Loucy (cell line): Measurements from ENCODE around the gene CABP7.
A peak's percentile ranks its signal among the peaks of the same experiment; 100 is the strongest.

Experiments used
- H2AFZ ChIP-seq: fragments of 200-600 bp; sonication (generic); 2 replicates; pipeline ENCODE4 v1.6.0; 2016; ENCODE audit warnings: antibody characterized with exemption, mild to moderate bottlenecking, low read length, moderate library complexity
- H3F3A ChIP-seq: fragments of 200-600 bp; 2 replicates; pipeline ENCODE4 v1.6.0; 2016; ENCODE audit warnings: antibody characterized with exemption, low read depth, mild to moderate bottlenecking
- H3K27me3 ChIP-seq: fragments of 200-600 bp; sonication (generic); 2 replicates; pipeline ENCODE4 v1.6.1; 2014; ENCODE audit warnings: low read length, mild to moderate bottlenecking; ENCODE audit not compliant: insufficient read depth, poor library complexity, severe bottlenecking
- H3K36me3 ChIP-seq: fragments of 200-600 bp; sonication (generic); 2 replicates; pipeline ENCODE4 v1.6.1; 2016; ENCODE audit warnings: low read length; ENCODE audit not compliant: insufficient read depth
- H3K4me1 ChIP-seq: fragments of 200-600 bp; sonication (generic); 2 replicates; pipeline ENCODE4 v1.5.1; 2014; ENCODE audit warnings: low read length, mild to moderate bottlenecking; ENCODE audit not compliant: insufficient read depth, poor library complexity, severe bottlenecking
- H3K4me2 ChIP-seq: fragments of 200-600 bp; sonication (generic); 2 replicates; pipeline ENCODE4 v1.6.0; 2014; ENCODE audit warnings: antibody characterized with exemption, low read length, low read depth, mild to moderate bottlenecking; ENCODE audit not compliant: poor library complexity, severe bottlenecking
- H3K4me3 ChIP-seq: fragments of 200-600 bp; sonication (generic); 2 replicates; pipeline ENCODE4 v1.5.1; 2014; ENCODE audit warnings: low read length, mild to moderate bottlenecking, mixed read lengths; ENCODE audit not compliant: poor library complexity, severe bottlenecking
- H3K79me2 ChIP-seq: fragments of 200-600 bp; sonication (generic); 2 replicates; pipeline ENCODE4 v1.6.1; 2014; ENCODE audit warnings: low read length; ENCODE audit not compliant: insufficient read depth
- H3K9ac ChIP-seq: fragments of 200-600 bp; sonication (generic); 2 replicates; pipeline ENCODE4 v1.6.0; 2014; ENCODE audit warnings: mild to moderate bottlenecking, low read depth, low read length, moderate library complexity; ENCODE audit not compliant: poor library complexity, severe bottlenecking
- H3K9me2 ChIP-seq: fragments of 200-600 bp; sonication (generic); replicated peaks from 2 replicates; pipeline ENCODE4 v1.6.1; 2016; ENCODE audit warnings: low read depth, low read length, mixed read lengths
- H3K9me3 ChIP-seq: fragments of 200-600 bp; sonication (generic); 2 replicates; pipeline ENCODE4 v1.6.1; 2014; ENCODE audit warnings: mild to moderate bottlenecking, antibody characterized with exemption, low read length, low read depth; ENCODE audit not compliant: insufficient read depth
- H4K20me1 ChIP-seq: fragments of 200-600 bp; sonication (generic); 2 replicates; pipeline ENCODE4 v1.6.0; 2014; ENCODE audit warnings: antibody characterized with exemption, low read length, mild to moderate bottlenecking; ENCODE audit not compliant: insufficient read depth, poor library complexity, severe bottlenecking
- CTCF ChIP-seq: fragments of 200-600 bp; sonication (generic); conservative IDR thresholded peaks from 2 replicates; pipeline ENCODE4 v1.5.1; 2014; ENCODE audit warnings: mild to moderate bottlenecking, antibody characterized with exemption, low read length
- EZH2phosphoT487 ChIP-seq: fragments of 200-600 bp; IDR thresholded peaks from 2 replicates; pipeline ENCODE4 v1.6.1; 2018; ENCODE audit warnings: antibody characterized with exemption, mild to moderate bottlenecking, moderate library complexity, borderline replicate concordance

Gene CABP7

GRCh38 chr22:29701155-29701999 is 18.4 kb upstream of the CABP7 start:
- H3K9me3 ChIP-seq = no peaks in the 10 kb centered on the region
- 0 out of 2 replicates have a peak, but pooled peaks have one; percentile 16 for TF ChIP-seq CTCF
- no peak for TF ChIP-seq EZH2phosphoT487
- H3K79me2 ChIP-seq = no peaks in the 10 kb centered on the region
- H4K20me1 ChIP-seq = no peaks in the 10 kb centered on the region
- no peak overlapping the region for H3K4me2 ChIP-seq
- no peaks in the 10 kb centered on the region for H3K4me1 ChIP-seq
- H2AFZ ChIP-seq = no peak overlapping the region
- no peaks in the 10 kb centered on the region for H3F3A ChIP-seq
- no peaks in the 10 kb centered on the region for H3K9me2 ChIP-seq
- no peak overlapping the region for H3K9ac ChIP-seq
- H3K4me3 ChIP-seq = no peak overlapping the region
- H3K27me3 ChIP-seq = no peaks in the 10 kb centered on the region
- H3K36me3 ChIP-seq = peaks cover 13% of the 10 kb centered on the region; the same call in 1 of the 2 replicates

GRCh38 chr22:29702000-29702930 is 17.5 kb upstream of the CABP7 start:
- no peaks in the 10 kb centered on the region for H3K9me2 ChIP-seq
- no peaks in the 10 kb centered on the region for H3F3A ChIP-seq
- peaks cover 9% of the 10 kb centered on the region; the same call in 1 of the 2 replicates for H3K36me3 ChIP-seq
- H3K4me2 ChIP-seq = no peak overlapping the region
- no peaks in the 10 kb centered on the region for H3K79me2 ChIP-seq
- no peaks in the 10 kb centered on the region for H3K27me3 ChIP-seq
- H3K4me1 ChIP-seq = no peaks in the 10 kb centered on the region
- H3K4me3 ChIP-seq = no peak overlapping the region
- H3K9ac ChIP-seq = no peak overlapping the region
- no peaks in the 10 kb centered on the region for H4K20me1 ChIP-seq
- no peak overlapping the region for H2AFZ ChIP-seq
- TF ChIP-seq EZH2phosphoT487 = no peak
- no peak for TF ChIP-seq CTCF
- no peaks in the 10 kb centered on the region for H3K9me3 ChIP-seq

DNA sequence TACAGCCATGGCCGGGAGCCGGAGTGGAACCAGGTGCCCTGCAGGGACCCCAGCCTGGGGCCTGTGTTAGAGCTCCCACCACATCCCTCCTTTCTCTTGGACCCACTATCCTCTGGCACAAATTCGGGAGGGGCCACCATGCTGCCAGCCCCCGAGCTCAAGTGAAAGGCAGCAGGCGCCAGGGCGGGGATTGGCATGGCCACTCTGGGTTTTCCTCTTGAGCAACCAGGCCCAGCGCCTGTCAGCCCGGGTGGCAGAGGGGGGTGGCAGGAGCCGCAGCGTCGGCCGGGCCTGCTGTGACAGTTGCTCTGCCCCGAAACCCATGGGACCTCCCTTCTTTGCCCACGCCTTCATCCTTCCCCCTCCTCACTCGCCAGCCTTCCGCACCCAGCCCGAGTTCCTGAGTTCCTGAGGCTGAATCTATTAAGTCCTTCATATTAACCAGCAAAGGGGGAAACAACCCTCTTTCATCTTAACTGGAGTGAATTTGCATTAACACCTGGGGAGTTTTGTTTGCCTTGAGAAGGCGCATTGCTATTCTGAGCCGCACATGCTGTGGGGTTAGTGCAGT is 16.8 kb upstream of the CABP7 start:
- no peaks in the 10 kb centered on the region for H3K9me3 ChIP-seq
- no peaks in the 10 kb centered on the region for H3F3A ChIP-seq
- no peaks in the 10 kb centered on the region for H3K9me2 ChIP-seq
- H3K27me3 ChIP-seq = no peaks in the 10 kb centered on the region
- no peaks in the 10 kb centered on the region for H3K4me1 ChIP-seq
- H3K36me3 ChIP-seq = peaks cover 2% of the 10 kb centered on the region; the same call in 1 of the 2 replicates
- H3K4me3 ChIP-seq = no peak overlapping the region
- no peaks in the 10 kb centered on the region for H4K20me1 ChIP-seq
- no peak overlapping the region for H3K4me2 ChIP-seq
- H3K79me2 ChIP-seq = no peaks in the 10 kb centered on the region
- TF ChIP-seq EZH2phosphoT487 (no peak), CTCF (no peak)
- H3K9ac ChIP-seq = no peak overlapping the region
- H2AFZ ChIP-seq = no peak overlapping the region
